ENCODE data around the gene CD1B.

GRCh38 chr1:158354255-158354654 is 22.9 kb upstream of the CD1B start:
- TF ChIP-seq ZNF596 (tag by site-specific recombination; IDR thresholded peaks at IDR 0.05) (no peak), ZNF18 (tag by site-specific recombination; IDR thresholded peaks at IDR 0.05) (no peak), ZBTB20 (tag by site-specific recombination; IDR thresholded peaks at IDR 0.05) (no peak), ZNF157 (tag by site-specific recombination; IDR thresholded peaks at IDR 0.05) (no peak), PRDM4 (tag by site-specific recombination; IDR thresholded peaks at IDR 0.05) (no peak)
- TF ChIP-seq, protein P1, sequence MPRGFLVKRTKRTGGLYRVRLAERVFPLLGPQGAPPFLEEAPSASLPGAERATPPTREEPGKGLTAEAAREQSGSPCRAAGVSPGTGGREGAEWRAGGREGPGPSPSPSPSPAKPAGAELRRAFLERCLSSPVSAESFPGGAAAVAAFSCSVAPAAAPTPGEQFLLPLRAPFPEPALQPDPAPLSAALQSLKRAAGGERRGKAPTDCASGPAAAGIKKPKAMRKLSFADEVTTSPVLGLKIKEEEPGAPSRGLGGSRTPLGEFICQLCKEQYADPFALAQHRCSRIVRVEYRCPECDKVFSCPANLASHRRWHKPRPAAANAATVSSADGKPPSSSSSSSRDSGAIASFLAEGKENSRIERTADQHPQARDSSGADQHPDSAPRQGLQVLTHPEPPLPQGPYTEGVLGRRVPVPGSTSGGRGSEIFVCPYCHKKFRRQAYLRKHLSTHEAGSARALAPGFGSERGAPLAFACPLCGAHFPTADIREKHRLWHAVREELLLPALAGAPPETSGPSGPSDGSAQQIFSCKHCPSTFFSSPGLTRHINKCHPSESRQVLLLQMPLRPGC (tag by site-specific recombination; IDR thresholded peaks at IDR 0.05): no peak
- TF ChIP-seq, protein P2, sequence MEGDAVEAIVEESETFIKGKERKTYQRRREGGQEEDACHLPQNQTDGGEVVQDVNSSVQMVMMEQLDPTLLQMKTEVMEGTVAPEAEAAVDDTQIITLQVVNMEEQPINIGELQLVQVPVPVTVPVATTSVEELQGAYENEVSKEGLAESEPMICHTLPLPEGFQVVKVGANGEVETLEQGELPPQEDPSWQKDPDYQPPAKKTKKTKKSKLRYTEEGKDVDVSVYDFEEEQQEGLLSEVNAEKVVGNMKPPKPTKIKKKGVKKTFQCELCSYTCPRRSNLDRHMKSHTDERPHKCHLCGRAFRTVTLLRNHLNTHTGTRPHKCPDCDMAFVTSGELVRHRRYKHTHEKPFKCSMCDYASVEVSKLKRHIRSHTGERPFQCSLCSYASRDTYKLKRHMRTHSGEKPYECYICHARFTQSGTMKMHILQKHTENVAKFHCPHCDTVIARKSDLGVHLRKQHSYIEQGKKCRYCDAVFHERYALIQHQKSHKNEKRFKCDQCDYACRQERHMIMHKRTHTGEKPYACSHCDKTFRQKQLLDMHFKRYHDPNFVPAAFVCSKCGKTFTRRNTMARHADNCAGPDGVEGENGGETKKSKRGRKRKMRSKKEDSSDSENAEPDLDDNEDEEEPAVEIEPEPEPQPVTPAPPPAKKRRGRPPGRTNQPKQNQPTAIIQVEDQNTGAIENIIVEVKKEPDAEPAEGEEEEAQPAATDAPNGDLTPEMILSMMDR (tag by site-specific recombination; IDR thresholded peaks at IDR 0.05): no peak

Measured in HEK293 (cell line).